Measurements from ENCODE around the gene TRIM28. TPM values are rescaled to one million over a fixed set of nuclear protein-coding genes. Genes with fewer than 3 reads are reported as not detected.

The TRIM28 gene
- total RNA-seq, 1 donor from 2014 or later = 407 TPM

GRCh38 chr19:58529405-58529804 lies 14.5 kb upstream of the TRIM28 start:
- ChIA-PET POLR2A (interaction anchor here (0.6 to 1.3 kb wide), 2 partner anchors 14 to 1515 kb away, joined by 3 to 4 read pairs; partner anchors contain the start of gene TRIM28), CTCF (no interaction called here)
- intact Hi-C loops (cut with micrococcal nuclease) = no loop called here
- TF ChIP-seq, protein P1, sequence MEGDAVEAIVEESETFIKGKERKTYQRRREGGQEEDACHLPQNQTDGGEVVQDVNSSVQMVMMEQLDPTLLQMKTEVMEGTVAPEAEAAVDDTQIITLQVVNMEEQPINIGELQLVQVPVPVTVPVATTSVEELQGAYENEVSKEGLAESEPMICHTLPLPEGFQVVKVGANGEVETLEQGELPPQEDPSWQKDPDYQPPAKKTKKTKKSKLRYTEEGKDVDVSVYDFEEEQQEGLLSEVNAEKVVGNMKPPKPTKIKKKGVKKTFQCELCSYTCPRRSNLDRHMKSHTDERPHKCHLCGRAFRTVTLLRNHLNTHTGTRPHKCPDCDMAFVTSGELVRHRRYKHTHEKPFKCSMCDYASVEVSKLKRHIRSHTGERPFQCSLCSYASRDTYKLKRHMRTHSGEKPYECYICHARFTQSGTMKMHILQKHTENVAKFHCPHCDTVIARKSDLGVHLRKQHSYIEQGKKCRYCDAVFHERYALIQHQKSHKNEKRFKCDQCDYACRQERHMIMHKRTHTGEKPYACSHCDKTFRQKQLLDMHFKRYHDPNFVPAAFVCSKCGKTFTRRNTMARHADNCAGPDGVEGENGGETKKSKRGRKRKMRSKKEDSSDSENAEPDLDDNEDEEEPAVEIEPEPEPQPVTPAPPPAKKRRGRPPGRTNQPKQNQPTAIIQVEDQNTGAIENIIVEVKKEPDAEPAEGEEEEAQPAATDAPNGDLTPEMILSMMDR (IDR thresholded peaks at IDR 0.05) = no peak
- H3K36me3 Mint-ChIP-seq (ENCODE audit: low read depth) = no peaks in the 10 kb centered on the region
- no peaks in the 10 kb centered on the region for H3K9me3 Mint-ChIP-seq
- H3K4me3 Mint-ChIP-seq = no peak overlapping the region
- ATAC-seq (ENCODE audit: low read depth) = no peak
- DNase-seq = no peak
- no peaks in the 10 kb centered on the region for H3K27me3 Mint-ChIP-seq
- H3K4me1 Mint-ChIP-seq = peaks cover 25% of the 10 kb centered on the region
- no peak overlapping the region for H3K27ac Mint-ChIP-seq

GRCh38 chr19:58531034-58531840 lies 12.6 kb upstream of the TRIM28 start:
- Mint-ChIP-seq H3K9me3 (no peaks in the 10 kb centered on the region), H3K27me3 (no peaks in the 10 kb centered on the region), H3K4me1 (peaks cover 25% of the 10 kb centered on the region), H3K36me3 (ENCODE audit: low read depth) (no peaks in the 10 kb centered on the region), H3K4me3 (no peak overlapping the region), H3K27ac (no peak overlapping the region)
- ATAC-seq (ENCODE audit: low read depth) = peak; percentile 31
- DNase-seq = no peak
- intact Hi-C loops (cut with micrococcal nuclease) = no loop called here
- CTCF ChIA-PET = interaction anchor here (1.1 kb wide), 1 partner anchor 11 kb away, joined by 5 read pairs; the partner anchor contains the start of gene ZBTB45
- POLR2A ChIA-PET = interaction anchor here (1.7 to 2.7 kb wide), 2 partner anchors 11 to 13 kb away, joined by 3 to 13 read pairs; partner anchors contain the start of genes TRIM28 and ZBTB45
- TF ChIP-seq, protein P1 (IDR thresholded peaks at IDR 0.05) = no peak

DNA sequence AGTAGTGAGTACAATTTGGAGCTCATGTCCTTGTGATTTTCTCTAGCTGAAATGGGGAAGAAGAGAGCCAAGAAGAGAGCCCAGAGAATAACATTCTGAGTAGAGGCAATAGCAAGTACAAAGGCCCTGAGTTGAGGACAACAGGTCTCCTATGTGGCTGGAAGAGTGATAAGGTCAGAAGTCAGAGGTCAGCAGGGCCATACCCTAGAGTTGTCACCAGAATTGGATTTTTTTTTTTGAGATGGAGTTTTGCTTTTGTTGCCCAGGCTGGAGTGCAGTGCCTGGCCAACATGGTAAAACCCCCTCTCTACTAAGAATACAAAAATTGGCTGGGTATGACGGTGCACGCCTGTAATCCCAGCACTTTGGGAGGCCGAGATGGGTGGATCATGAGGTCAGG lies 8.0 kb upstream of the TRIM28 start:
- DNase-seq = no peak
- H3K36me3 Mint-ChIP-seq (ENCODE audit: low read depth) = no peaks in the 10 kb centered on the region
- POLR2A ChIA-PET = interaction anchor here (2.3 kb wide), 1 partner anchor 8 kb away, joined by 12 read pairs; the partner anchor contains the start of gene TRIM28
- CTCF ChIA-PET = no interaction called here
- H3K27me3 Mint-ChIP-seq = peaks cover 9% of the 10 kb centered on the region
- no peak overlapping the region for H3K27ac Mint-ChIP-seq
- H3K4me1 Mint-ChIP-seq = peaks cover 22% of the 10 kb centered on the region
- H3K9me3 Mint-ChIP-seq = no peaks in the 10 kb centered on the region
- no peak overlapping the region for H3K4me3 Mint-ChIP-seq
- no peak for ATAC-seq (ENCODE audit: low read depth)
- intact Hi-C loops (cut with micrococcal nuclease) = no loop called here
- TF ChIP-seq, protein P1 (IDR thresholded peaks at IDR 0.05) = no peak

DNA sequence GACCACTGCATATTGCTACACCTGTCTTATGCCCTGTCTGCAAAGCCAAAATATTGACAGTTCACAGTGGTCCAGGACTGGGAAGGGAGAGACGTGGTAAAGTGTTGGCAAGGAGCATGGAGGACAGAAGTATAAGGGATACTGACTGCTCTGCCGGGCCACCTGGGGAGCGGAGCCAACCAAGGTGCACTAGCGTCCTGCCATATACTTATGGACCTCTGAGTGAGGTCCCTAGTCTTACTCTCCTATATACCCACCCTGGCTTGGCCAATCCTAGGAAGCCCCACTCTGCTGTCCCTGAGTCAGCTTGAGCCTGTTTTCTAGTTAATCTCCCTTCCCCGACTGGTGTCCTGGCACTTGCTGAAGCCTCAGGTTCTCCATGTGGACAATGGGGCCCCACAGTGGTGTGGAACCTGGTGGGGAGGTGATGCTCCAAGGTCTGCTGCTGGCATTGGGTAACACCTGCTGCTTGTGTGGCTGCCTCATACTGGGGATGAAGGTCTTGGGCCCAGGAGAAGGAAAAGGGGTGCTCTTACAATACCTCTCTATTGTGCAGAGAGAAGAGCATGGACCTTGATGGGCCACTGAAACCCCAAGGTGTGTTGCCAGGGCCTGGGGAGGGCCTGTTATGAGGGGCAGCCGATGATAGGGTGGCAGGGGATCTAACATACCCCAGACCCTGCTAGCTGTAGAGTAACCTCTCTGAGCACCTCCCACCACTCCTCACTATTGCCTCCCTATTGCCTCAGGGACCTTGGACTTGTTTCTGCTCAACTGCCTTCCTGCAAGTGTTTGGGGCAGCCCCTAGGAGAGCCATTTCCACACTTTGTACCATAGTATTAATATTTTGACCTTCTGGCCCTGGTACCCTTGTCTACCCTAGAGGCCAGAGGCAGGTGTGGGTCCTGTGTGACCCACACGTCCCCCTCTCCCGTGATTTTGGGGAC lies 6.7 kb upstream of the TRIM28 start:
- intact Hi-C loops (cut with micrococcal nuclease) = no loop called here
- Mint-ChIP-seq H3K9me3 (no peaks in the 10 kb centered on the region), H3K4me3 (no peak overlapping the region), H3K36me3 (ENCODE audit: low read depth) (no peaks in the 10 kb centered on the region), H3K4me1 (peaks cover 11% of the 10 kb centered on the region), H3K27me3 (peaks cover 9% of the 10 kb centered on the region), H3K27ac (no peak overlapping the region)
- ChIA-PET CTCF (no interaction called here), POLR2A (interaction anchor here (1.8 kb wide), 1 partner anchor 17 kb away, joined by 13 read pairs; the partner anchor contains the start of gene ZBTB45)
- ATAC-seq (ENCODE audit: low read depth) (no peak), DNase-seq (no peak)
- TF ChIP-seq, protein P1 (IDR thresholded peaks at IDR 0.05) = no peak
